Measurements from ENCODE around the gene MAMSTR.

GRCh38 chr19:48752496-48753365 is 33.2 kb upstream of the MAMSTR start, which contains the start of gene FUT1:
- TF ChIP-seq POLR2AphosphoS5 (IDR thresholded peaks at IDR 0.05; ENCODE audit: low read depth, low read length) (peak; percentile 81), TAF1 (IDR thresholded peaks at IDR 0.05; ENCODE audit: borderline replicate concordance, insufficient read depth, low read length) (no peak), SIN3A (IDR thresholded peaks at IDR 0.05; ENCODE audit: borderline replicate concordance, insufficient read depth, low read length) (peak; percentile 31; the same call in 1 of the 2 replicates), REST (IDR thresholded peaks at IDR 0.05; ENCODE audit: insufficient read depth in 1 of 2, low read depth in 2 of 2, low read length in 2 of 2) (no peak), FOXP2 (optimal IDR thresholded peaks at IDR 0.05; ENCODE audit: borderline replicate concordance, extremely low read depth, extremely low read length, insufficient read depth) (peak; percentile 86)

All from PFSK-1 (cell line).